Measurements from ENCODE around the gene HEY2.
"Not testable (repeated sequence)": the region's sequence is repeated elsewhere in the genome, so short reads cannot be mapped to it uniquely, and the experiment has no call there.

The HEY2 gene

DNA sequence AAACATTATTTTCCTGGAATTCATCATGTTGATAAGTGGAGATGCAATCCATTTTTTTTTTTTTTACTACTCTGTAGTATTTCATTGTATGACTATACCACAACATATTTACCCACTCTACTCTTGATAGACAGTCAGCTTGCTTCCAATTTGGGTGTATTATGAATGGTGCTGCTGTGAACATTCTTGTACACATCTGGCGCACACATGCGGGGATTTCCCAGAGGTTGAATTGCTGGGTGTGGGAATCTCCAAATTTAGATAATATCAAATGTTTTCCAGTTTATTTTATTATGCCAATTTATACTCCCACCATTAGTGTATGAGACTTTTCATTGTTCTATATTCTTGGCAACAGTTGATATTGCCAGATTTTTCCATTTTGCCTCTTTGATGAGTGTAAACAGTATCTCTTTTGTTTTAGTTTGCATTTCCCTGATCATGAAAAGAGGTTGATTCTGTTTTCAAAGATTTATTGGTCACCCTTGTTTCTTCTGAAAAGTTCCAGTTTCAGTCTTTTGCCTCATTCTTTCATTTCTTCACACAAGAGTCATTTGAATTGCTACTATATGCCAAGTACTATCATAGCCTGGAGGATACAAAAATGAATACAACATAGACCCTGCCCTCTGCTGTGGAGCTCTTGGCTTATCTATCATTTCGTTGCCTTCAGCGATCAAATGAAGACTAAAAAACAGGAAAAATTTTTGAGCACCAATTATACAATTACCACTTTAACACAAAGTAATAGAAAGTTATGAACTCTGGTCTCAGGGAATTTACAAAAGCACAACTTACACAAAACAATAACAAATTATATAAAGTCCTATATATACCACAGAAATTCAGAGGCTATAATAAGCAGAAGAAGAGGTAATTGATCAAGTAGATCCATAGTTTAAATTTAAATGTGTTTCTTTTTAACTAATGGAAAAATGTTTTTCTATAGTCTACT lies 24.2 kb downstream of the HEY2 start:
- DNase-seq: peak; percentile 7

DNA sequence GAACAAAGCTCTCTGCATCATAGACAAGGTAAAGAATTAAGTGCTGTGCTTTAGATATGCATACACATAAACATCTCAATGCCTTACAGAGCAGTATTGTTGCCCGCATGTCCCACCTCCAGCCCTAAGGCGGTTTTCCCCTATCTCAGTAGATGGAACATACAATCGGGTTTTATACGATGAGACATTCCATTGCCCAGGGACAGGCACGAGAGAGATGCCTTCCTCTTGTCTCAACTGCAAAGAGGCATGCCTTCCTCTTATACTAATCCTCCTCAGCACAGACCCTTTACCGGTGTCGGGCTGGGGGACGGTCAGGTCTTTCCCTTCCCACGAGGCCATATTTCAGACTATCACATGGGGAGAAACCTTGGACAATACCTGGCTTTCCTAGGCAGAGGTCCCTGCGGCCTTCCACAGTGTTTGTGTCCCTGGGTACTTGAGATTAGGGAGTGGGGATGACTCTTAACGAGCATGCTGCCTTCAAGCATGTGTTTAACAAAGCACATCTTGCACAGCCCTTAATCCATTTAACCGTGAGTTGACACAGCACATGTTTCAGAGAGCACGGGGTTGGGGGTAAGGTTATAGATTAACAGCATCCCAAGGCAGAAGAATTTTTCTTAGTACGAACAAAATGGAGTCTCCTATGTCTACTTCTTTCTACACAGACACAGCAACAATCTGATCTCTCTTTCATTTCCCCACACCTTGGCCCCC lies 26.8 kb downstream of the HEY2 start:
- not testable (repeated sequence) for DNase-seq

GRCh38 chr6:125779924-125780539 lies 30.6 kb downstream of the HEY2 start:
- DNase-seq: peak; percentile 89

DNA sequence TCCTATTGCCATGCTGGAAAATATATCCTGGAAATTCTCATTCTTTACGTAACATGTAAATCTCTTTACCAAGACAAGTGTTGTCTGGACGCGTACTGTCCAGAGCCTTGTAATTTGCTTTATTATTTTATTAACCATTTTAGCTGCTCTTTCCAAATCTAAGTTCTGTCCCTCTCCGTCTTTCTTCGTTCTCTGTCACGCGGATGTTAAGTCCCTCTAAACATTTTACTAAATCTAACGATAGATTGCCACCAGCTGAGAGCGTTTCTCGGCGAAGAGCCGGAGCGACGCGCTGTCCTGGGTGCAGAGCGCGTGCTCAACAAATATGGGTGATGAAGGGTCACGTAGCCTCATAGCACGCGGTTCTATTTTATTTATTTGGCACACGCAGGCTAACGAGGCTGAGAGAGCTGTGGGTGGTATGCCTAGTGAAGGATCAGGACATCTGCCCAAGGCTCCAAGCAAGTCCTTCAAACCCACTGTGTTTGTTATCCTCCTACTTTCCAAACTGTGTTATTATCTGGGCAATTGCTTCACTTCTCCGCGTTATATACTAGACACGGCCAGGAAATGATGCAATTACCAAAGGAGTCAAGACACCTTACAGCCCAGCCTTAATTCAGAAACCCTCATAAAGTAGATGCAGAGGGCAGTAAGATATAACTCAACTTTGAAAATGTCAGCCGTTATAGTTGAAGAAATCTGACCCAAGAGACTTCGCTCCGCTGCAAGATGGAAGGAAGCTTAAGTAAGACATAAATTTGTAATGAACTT lies 31.3 kb downstream of the HEY2 start:
- DNase-seq: peak; percentile 64

GRCh38 chr6:125781314-125781868 lies 32.0 kb downstream of the HEY2 start:
- peak; percentile 69 for DNase-seq

GRCh38 chr6:125784365-125784764 lies 34.9 kb downstream of the HEY2 start:
- DNase-seq: no peak

- DNase-seq: no peak
Observed at GRCh38 chr6:125787791-125788190, 38.4 kb downstream of the HEY2 start.

GRCh38 chr6:125789167-125789566 lies 39.7 kb downstream of the HEY2 start:
- DNase-seq: no peak

GRCh38 chr6:125789576-125790357 lies 40.3 kb downstream of the HEY2 start:
- peak; percentile 52 for DNase-seq

GRCh38 chr6:125790358-125791150 lies 41.1 kb downstream of the HEY2 start, which contains the start of gene NCOA7:
Gene NCOA7 (plus strand): TSS chr6:125790960. CDS start chr6:125815355, 24,395 bp downstream.
- DNase-seq: peak; percentile 87

- peak; percentile 52 for DNase-seq
Observed at GRCh38 chr6:125791151-125791819, 41.9 kb downstream of the HEY2 start.

- no peak for DNase-seq
Observed at GRCh38 chr6:125791820-125792165, 42.4 kb downstream of the HEY2 start.

- no peak for DNase-seq
Observed at GRCh38 chr6:125792172-125792571, 42.7 kb downstream of the HEY2 start.

GRCh38 chr6:125792680-125793079 lies 43.2 kb downstream of the HEY2 start:
- no peak for DNase-seq

GRCh38 chr6:125793280-125793679 lies 43.8 kb downstream of the HEY2 start:
- DNase-seq: no peak

- peak; percentile 15 for DNase-seq
Observed at GRCh38 chr6:125793863-125794262, 44.4 kb downstream of the HEY2 start.

GRCh38 chr6:125794342-125795137 lies 45.1 kb downstream of the HEY2 start:
- DNase-seq: no peak

- DNase-seq: no peak
Observed at GRCh38 chr6:125795301-125795700, 45.9 kb downstream of the HEY2 start.

All from stimulated activated CD4-positive, alpha-beta T cell treated with anti-CD3 and anti-CD28 coated beads, Interleukin-15, amount 100 ng/mL, for 24 hours (primary cell).